HEK293 (cell line): ENCODE measurements around the gene CASP12.

ENCODE experiments used
- CTCF ChIA-PET: fragments of 350-600 bp; formaldehyde crosslinking; extraction: SDS; loops from one replicate; lab custom pipeline; 2021; ENCODE audit warnings: antibody characterized with exemption; lab: Yijun Ruan, JAX
- POLR2A ChIA-PET: fragments of 300-600 bp; formaldehyde crosslinking; extraction: SDS; loops from one replicate; lab custom pipeline; 2020; ENCODE audit warnings: antibody characterized with exemption, inconsistent platforms; lab: Yijun Ruan, JAX
- H3K27ac ChIP-seq: fragments of 200-500 bp; sonication (Bioruptor generic); 2 replicates; pipeline ENCODE4 v1.5.1; 2014; ENCODE audit warnings: low read depth, low read length, control low read depth, inconsistent platforms; ENCODE audit errors: extremely low read depth
- H3K36me3 ChIP-seq, 2 experiments: fragments of 200-500 bp in 1 of 2; sonication (Bioruptor generic) in 1 of 2; 1 replicate in 1 of 2; 2 replicates in 1 of 2; pipeline ENCODE4 v1.5.1; 2014 to 2017; ENCODE audit warnings: inconsistent platforms in 2 of 2, low read length in 2 of 2; ENCODE audit not compliant: control insufficient read depth in 2 of 2, insufficient read depth in 1 of 2
- H3K4me1 ChIP-seq: fragments of 200-500 bp; sonication (Bioruptor generic); 2 replicates; pipeline ENCODE4 v1.5.1; 2014; ENCODE audit warnings: mild to moderate bottlenecking, low read length, inconsistent platforms; ENCODE audit not compliant: control insufficient read depth, insufficient read depth
- H3K4me3 ChIP-seq: 2 replicates; pipeline ENCODE4 v1.5.1; 2011; ENCODE audit warnings: low read depth, mild to moderate bottlenecking, control low read depth, low read length, moderate library complexity
- H3K9me3 ChIP-seq: fragments of 200-500 bp; sonication (Bioruptor generic); 2 replicates; pipeline ENCODE4 v1.5.1; 2014; ENCODE audit warnings: low read depth, low read length, inconsistent platforms; ENCODE audit not compliant: control insufficient read depth, insufficient read depth
- KLF10 ChIP-seq: fragments of 450-650 bp; IDR thresholded peaks from 2 replicates; pipeline ENCODE4 v1.5.1; 2018; ENCODE audit warnings: missing biosample characterization, mild to moderate bottlenecking, missing genetic modification characterization
- MZF1 ChIP-seq: fragments of 450-650 bp; formaldehyde crosslinking; IDR thresholded peaks from 2 replicates; pipeline ENCODE4 v1.5.1; 2017; ENCODE audit warnings: missing biosample characterization, missing genetic modification characterization, borderline replicate concordance
- OVOL3 ChIP-seq: fragments of 450-650 bp; formaldehyde crosslinking; IDR thresholded peaks from 2 replicates; pipeline ENCODE4 v1.5.1; 2016; ENCODE audit warnings: missing biosample characterization, missing genetic modification characterization
- PRDM1 ChIP-seq: fragments of 450-650 bp; formaldehyde crosslinking; IDR thresholded peaks from 2 replicates; pipeline ENCODE4; 2016; ENCODE audit warnings: missing biosample characterization, missing genetic modification characterization
- SP7 ChIP-seq: fragments of 450-650 bp; formaldehyde crosslinking; IDR thresholded peaks from 2 replicates; pipeline ENCODE4 v1.5.1; 2016; ENCODE audit warnings: missing biosample characterization, missing genetic modification characterization
- ZFHX2 ChIP-seq: fragments of 450-650 bp; formaldehyde crosslinking; conservative IDR thresholded peaks from 2 replicates; pipeline ENCODE4 v1.5.1; 2016; ENCODE audit warnings: missing biosample characterization, missing genetic modification characterization
- ZFP37 ChIP-seq: fragments of 450-650 bp; formaldehyde crosslinking; IDR thresholded peaks from 2 replicates; pipeline ENCODE4 v1.5.1; 2016; ENCODE audit warnings: missing biosample characterization, missing genetic modification characterization
- ZNF202 ChIP-seq: fragments of 450-650 bp; formaldehyde crosslinking; IDR thresholded peaks from 2 replicates; pipeline ENCODE4 v1.5.1; 2016; ENCODE audit warnings: missing biosample characterization, missing genetic modification characterization, borderline replicate concordance
- ZNF239 ChIP-seq: fragments of 450-650 bp; formaldehyde crosslinking; IDR thresholded peaks from 2 replicates; pipeline ENCODE4 v1.5.1; 2016; ENCODE audit warnings: missing biosample characterization, missing genetic modification characterization
- ZNF311 ChIP-seq: fragments of 450-650 bp; formaldehyde crosslinking; IDR thresholded peaks from 2 replicates; pipeline ENCODE4 v1.5.1; 2017; ENCODE audit warnings: missing biosample characterization, missing genetic modification characterization, borderline replicate concordance
- ZNF416 ChIP-seq: fragments of 450-650 bp; formaldehyde crosslinking; IDR thresholded peaks from 2 replicates; pipeline ENCODE4 v1.5.1; 2016; ENCODE audit warnings: missing biosample characterization, missing genetic modification characterization
- ZNF513 ChIP-seq: fragments of 450-650 bp; IDR thresholded peaks from 2 replicates; pipeline ENCODE4 v1.5.1; 2018; ENCODE audit warnings: missing biosample characterization, missing genetic modification characterization
- ZNF518A ChIP-seq: fragments of 450-650 bp; formaldehyde crosslinking; conservative IDR thresholded peaks from 2 replicates; pipeline ENCODE4 v1.5.1; 2016; ENCODE audit warnings: low read depth, missing biosample characterization, missing genetic modification characterization
- ZNF529 ChIP-seq: fragments of 450-650 bp; formaldehyde crosslinking; IDR thresholded peaks from 2 replicates; pipeline ENCODE4 v1.5.1; 2017; ENCODE audit warnings: missing genetic modification characterization, missing biosample characterization; ENCODE audit not compliant: insufficient replicate concordance
- ZNF571 ChIP-seq: fragments of 450-650 bp; formaldehyde crosslinking; IDR thresholded peaks from 2 replicates; pipeline ENCODE4 v1.5.0; 2017; ENCODE audit warnings: missing biosample characterization, missing genetic modification characterization
- ZNF580 ChIP-seq: fragments of 450-650 bp; formaldehyde crosslinking; IDR thresholded peaks from 2 replicates; pipeline ENCODE4 v1.5.1; 2016; ENCODE audit warnings: missing biosample characterization, missing genetic modification characterization
- ZNF654 ChIP-seq: fragments of 450-650 bp; formaldehyde crosslinking; IDR thresholded peaks from 2 replicates; pipeline ENCODE4 v1.5.1; 2016; ENCODE audit warnings: low read depth, missing biosample characterization, missing genetic modification characterization
- ZNF660 ChIP-seq: fragments of 450-650 bp; IDR thresholded peaks from 2 replicates; pipeline ENCODE4 v1.5.1; 2018; ENCODE audit warnings: missing biosample characterization, mild to moderate bottlenecking, missing genetic modification characterization
- TF ChIP-seq, protein P1 (sequence below): fragments of 450-650 bp; formaldehyde crosslinking; IDR thresholded peaks from 2 replicates; pipeline ENCODE4 v1.5.1; 2016; ENCODE audit warnings: missing biosample characterization, missing genetic modification characterization, borderline replicate concordance
- TF ChIP-seq, protein P2 (sequence below): fragments of 450-650 bp; formaldehyde crosslinking; IDR thresholded peaks from 2 replicates; pipeline ENCODE4 v1.5.1; 2016; ENCODE audit warnings: missing biosample characterization, missing genetic modification characterization
- TF ChIP-seq, protein P3 (sequence below): fragments of 450-650 bp; formaldehyde crosslinking; IDR thresholded peaks from 2 replicates; pipeline ENCODE4 v1.5.1; 2016; ENCODE audit warnings: missing biosample characterization, missing genetic modification characterization

The CASP12 gene

GRCh38 chr11:104841185-104841584 lies 57.1 kb downstream of the CASP12 start (continued):
- TF ChIP-seq ZNF311 (tag by site-specific recombination) (no peak), ZNF239 (tag by site-specific recombination) (no peak), ZNF660 (tag by site-specific recombination) (no peak), ZNF416 (no peak), KLF10 (tag by site-specific recombination) (no peak), ZFP37 (no peak), ZNF580 (no peak)

DNA sequence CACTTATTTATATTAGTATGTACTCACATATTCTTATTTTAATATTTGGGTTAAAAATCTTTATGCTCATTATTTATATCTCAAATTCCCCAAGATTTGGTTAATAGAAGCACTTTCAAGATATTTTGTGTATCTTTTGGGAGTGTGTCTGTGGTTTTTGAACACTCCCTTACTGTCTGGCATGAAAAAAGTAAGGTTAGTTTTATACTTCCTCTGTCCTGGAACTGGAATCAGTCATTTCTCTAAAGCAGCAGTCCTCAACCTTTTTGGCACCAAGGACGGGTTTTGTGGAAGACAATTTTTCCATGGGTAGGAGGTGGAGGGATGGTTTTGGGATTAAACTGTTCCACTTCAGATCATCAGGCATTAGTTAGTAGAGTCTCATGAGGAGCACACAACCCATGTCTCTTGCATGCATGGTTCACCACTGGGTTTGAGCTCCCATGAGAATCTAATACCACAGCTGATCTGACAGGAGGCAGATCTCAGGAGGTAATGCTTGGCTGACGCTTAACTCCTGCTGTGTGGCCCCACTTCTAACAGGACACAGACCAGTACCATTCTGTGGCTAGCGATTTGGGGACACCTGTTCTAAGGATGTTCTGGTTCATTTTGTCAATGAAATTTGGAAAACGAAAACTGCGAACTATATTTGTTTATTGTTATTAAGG lies 60.2 kb downstream of the CASP12 start:
- ChIA-PET POLR2A (no interaction called here), CTCF (no interaction called here)
- TF ChIP-seq ZNF529 (tag by site-specific recombination) (no peak), ZNF518A (tag by site-specific recombination) (no peak), ZNF654 (tag by site-specific recombination) (no peak), PRDM1 (tag by site-specific recombination) (no peak), ZNF202 (tag by site-specific recombination) (no peak), SP7 (tag by site-specific recombination) (no peak), MZF1 (no peak), OVOL3 (tag by site-specific recombination) (no peak), ZNF513 (no peak), ZNF571 (tag by site-specific recombination) (no peak), ZFHX2 (no peak)
- TF ChIP-seq, protein P1, sequence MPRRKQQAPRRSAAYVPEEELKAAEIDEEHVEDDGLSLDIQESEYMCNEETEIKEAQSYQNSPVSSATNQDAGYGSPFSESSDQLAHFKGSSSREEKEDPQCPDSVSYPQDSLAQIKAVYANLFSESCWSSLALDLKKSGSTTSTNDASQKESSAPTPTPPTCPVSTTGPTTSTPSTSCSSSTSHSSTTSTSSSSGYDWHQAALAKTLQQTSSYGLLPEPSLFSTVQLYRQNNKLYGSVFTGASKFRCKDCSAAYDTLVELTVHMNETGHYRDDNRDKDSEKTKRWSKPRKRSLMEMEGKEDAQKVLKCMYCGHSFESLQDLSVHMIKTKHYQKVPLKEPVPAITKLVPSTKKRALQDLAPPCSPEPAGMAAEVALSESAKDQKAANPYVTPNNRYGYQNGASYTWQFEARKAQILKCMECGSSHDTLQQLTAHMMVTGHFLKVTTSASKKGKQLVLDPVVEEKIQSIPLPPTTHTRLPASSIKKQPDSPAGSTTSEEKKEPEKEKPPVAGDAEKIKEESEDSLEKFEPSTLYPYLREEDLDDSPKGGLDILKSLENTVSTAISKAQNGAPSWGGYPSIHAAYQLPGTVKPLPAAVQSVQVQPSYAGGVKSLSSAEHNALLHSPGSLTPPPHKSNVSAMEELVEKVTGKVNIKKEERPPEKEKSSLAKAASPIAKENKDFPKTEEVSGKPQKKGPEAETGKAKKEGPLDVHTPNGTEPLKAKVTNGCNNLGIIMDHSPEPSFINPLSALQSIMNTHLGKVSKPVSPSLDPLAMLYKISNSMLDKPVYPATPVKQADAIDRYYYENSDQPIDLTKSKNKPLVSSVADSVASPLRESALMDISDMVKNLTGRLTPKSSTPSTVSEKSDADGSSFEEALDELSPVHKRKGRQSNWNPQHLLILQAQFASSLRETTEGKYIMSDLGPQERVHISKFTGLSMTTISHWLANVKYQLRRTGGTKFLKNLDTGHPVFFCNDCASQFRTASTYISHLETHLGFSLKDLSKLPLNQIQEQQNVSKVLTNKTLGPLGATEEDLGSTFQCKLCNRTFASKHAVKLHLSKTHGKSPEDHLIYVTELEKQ (tag by site-specific recombination): no peak
- TF ChIP-seq, protein P2, sequence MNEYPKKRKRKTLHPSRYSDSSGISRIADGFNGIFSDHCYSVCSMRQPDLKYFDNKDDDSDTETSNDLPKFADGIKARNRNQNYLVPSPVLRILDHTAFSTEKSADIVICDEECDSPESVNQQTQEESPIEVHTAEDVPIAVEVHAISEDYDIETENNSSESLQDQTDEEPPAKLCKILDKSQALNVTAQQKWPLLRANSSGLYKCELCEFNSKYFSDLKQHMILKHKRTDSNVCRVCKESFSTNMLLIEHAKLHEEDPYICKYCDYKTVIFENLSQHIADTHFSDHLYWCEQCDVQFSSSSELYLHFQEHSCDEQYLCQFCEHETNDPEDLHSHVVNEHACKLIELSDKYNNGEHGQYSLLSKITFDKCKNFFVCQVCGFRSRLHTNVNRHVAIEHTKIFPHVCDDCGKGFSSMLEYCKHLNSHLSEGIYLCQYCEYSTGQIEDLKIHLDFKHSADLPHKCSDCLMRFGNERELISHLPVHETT: no peak
- TF ChIP-seq, protein P3, sequence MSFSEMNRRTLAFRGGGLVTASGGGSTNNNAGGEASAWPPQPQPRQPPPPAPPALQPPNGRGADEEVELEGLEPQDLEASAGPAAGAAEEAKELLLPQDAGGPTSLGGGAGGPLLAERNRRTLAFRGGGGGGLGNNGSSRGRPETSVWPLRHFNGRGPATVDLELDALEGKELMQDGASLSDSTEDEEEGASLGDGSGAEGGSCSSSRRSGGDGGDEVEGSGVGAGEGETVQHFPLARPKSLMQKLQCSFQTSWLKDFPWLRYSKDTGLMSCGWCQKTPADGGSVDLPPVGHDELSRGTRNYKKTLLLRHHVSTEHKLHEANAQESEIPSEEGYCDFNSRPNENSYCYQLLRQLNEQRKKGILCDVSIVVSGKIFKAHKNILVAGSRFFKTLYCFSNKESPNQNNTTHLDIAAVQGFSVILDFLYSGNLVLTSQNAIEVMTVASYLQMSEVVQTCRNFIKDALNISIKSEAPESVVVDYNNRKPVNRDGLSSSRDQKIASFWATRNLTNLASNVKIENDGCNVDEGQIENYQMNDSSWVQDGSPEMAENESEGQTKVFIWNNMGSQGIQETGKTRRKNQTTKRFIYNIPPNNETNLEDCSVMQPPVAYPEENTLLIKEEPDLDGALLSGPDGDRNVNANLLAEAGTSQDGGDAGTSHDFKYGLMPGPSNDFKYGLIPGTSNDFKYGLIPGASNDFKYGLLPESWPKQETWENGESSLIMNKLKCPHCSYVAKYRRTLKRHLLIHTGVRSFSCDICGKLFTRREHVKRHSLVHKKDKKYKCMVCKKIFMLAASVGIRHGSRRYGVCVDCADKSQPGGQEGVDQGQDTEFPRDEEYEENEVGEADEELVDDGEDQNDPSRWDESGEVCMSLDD (tag by site-specific recombination): no peak
- no peaks in the 10 kb centered on the region for H3K4me1 ChIP-seq
- no peaks in the 10 kb centered on the region for H3K36me3 ChIP-seq
- no peak overlapping the region for H3K4me3 ChIP-seq
- no peak overlapping the region for H3K27ac ChIP-seq
- H3K9me3 ChIP-seq: no peaks in the 10 kb centered on the region
